RWPE1 (cell line): ENCODE data around the gene UVSSA.

Experiments used
- CTCF ChIA-PET: fragments of 350-600 bp; sonication (Branson Sonifier 250); formaldehyde crosslinking; extraction: SDS; loops from one replicate; lab custom pipeline; 2021; lab: Yijun Ruan, JAX
- POLR2A ChIA-PET: fragments of 400-600 bp; formaldehyde crosslinking; extraction: SDS; loops from one replicate; lab custom pipeline; 2020; ENCODE audit warnings: antibody characterized with exemption; ENCODE audit not compliant: low non-redundant PET; lab: Yijun Ruan, JAX
- DNase-seq: peaks from one replicate; pipeline ENCODE4 v3.0.0; 2012; ENCODE audit warnings: low spot score
- H3K27ac ChIP-seq: fragments of 450-650 bp; 2 replicates; pipeline ENCODE4 v1.5.1; 2017
- CTCF ChIP-seq: fragments of 450-650 bp; conservative IDR thresholded peaks from 2 replicates; pipeline ENCODE4 v1.5.1; 2017; ENCODE audit warnings: low read depth, mild to moderate bottlenecking

Gene UVSSA

DNA sequence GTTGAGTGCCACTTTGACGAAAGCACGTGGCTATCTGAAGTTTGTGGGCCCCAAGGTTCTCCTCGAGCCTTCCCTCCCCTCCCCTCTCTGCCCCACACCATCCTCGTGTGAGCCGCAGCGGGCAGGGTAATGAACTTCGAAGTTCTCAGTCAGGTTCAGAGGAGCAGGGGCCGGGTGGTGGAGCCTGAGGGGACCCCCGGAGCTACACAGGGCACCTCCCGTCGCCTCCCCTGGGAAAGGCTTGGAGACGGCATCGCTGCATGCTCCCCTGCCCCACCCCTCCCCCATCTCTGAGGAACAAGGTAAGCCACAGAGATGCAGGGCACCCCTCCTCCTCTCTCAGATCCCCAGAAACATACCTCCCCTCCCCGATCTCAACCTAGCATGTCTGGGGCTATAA is 62.1 kb downstream of the UVSSA start:
- DNase-seq: no peak
- H3K27ac ChIP-seq: no peak overlapping the region
- ChIA-PET CTCF (no interaction called here), POLR2A (no interaction called here)
- no peak for TF ChIP-seq CTCF

DNA sequence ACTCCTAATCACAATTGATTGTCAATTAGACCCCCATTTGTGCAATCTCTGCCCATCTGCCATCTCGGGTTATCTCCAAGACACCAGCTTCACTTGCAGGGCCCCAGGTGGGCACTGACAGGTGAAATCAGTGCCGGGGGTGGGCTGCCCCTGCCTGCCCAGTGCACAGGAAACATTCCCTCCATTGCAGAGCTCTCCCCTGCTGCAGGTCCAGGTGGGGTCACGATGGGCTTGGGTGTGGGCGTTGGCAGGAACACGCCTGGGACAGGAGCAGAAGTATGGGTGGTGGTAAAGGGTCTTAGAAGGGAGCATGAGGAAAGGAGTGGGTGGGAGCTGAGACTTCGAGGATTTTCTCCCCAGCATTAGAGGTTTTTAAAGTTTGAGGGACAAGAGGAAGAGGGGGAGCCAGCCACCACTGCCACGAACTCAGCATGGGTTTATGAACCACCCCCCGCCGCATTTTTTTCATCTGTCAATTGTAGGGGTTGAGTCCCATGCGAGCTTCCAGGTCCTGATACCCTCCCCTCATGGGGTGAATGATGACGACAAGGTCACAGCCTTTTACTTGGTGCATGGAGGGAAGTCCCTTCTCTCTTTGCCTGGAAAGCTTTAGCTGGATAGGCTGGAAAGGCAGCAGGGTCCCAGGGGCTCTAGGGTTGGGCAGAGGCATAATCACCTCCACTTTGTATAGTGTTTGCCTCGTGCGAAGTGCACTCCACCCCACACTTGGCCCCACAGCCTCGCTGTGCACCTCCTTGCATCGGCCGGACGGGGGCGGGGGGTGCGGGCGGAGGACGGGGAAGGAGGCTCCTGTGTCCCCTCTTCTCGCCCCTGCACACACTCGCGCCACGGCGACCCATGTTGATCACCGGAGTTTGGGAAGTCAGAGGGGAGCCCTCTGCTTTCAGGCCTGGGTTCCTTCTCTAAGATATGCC is 62.8 kb downstream of the UVSSA start:
- CTCF ChIA-PET: no interaction called here
- DNase-seq: no peak
- TF ChIP-seq CTCF: no peak
- POLR2A ChIA-PET: no interaction called here
- H3K27ac ChIP-seq: no peak overlapping the region

- POLR2A ChIA-PET: no interaction called here
- peak; percentile 58 for DNase-seq
- TF ChIP-seq CTCF: no peak
- CTCF ChIA-PET: no interaction called here
- no peak overlapping the region for H3K27ac ChIP-seq
Measured at GRCh38 chr4:1410491-1411325, 63.7 kb downstream of the UVSSA start.

GRCh38 chr4:1411436-1412375 is 64.7 kb downstream of the UVSSA start:
- no peak for TF ChIP-seq CTCF
- ChIA-PET CTCF (interaction anchor here (0.6 kb wide), 1 partner anchor 370 kb away, joined by 4 read pairs; no protein-coding TSS in a partner anchor), POLR2A (no interaction called here)
- H3K27ac ChIP-seq: no peak overlapping the region
- DNase-seq: no peak

GRCh38 chr4:1412376-1413203 is 65.6 kb downstream of the UVSSA start:
- POLR2A ChIA-PET: no interaction called here
- no peak for DNase-seq
- no peak for TF ChIP-seq CTCF
- H3K27ac ChIP-seq: no peak overlapping the region
- CTCF ChIA-PET: interaction anchor here (0.6 kb wide), 1 partner anchor 371 kb away, joined by 4 read pairs; no protein-coding TSS in a partner anchor
